Activated naive CD4-positive, alpha-beta T cell treated with anti-CD3 and anti-CD28 coated beads, Interleukin-2, amount 10 ng/mL, durations not matched to agents 7 days and 5 days (primary cell): ENCODE results near the gene CDAN1.

Source experiments
- CTCF ChIA-PET: fragments of 350-600 bp; sonication (Branson Sonifier 250); formaldehyde crosslinking; loops from one replicate; lab custom pipeline; 2021; ENCODE audit warnings: antibody characterized with exemption; lab: Charles Lee
- DNase-seq: peaks from one replicate; pipeline ENCODE4 v3.0.0-alpha.2; 2020
- H3K27ac Mint-ChIP-seq: one replicate; pipeline ENCODE4 v1.8.0; 2021; ENCODE audit warnings: mild to moderate bottlenecking, moderate library complexity, mixed read lengths
- H3K27me3 Mint-ChIP-seq: one replicate; pipeline ENCODE4 v1.8.0; 2021; ENCODE audit warnings: mild to moderate bottlenecking, mixed read lengths
- H3K36me3 Mint-ChIP-seq: one replicate; pipeline ENCODE4 v1.8.0; 2021; ENCODE audit warnings: mixed read lengths
- H3K4me1 Mint-ChIP-seq: one replicate; pipeline ENCODE4 v1.8.0; 2021; ENCODE audit warnings: mixed read lengths
- H3K4me3 Mint-ChIP-seq: one replicate; pipeline ENCODE4 v1.8.0; 2021; ENCODE audit warnings: mild to moderate bottlenecking, moderate library complexity, mixed read lengths
- H3K9me3 Mint-ChIP-seq: one replicate; pipeline ENCODE4 v1.8.0; 2021; ENCODE audit warnings: mixed read lengths

Gene CDAN1

DNA sequence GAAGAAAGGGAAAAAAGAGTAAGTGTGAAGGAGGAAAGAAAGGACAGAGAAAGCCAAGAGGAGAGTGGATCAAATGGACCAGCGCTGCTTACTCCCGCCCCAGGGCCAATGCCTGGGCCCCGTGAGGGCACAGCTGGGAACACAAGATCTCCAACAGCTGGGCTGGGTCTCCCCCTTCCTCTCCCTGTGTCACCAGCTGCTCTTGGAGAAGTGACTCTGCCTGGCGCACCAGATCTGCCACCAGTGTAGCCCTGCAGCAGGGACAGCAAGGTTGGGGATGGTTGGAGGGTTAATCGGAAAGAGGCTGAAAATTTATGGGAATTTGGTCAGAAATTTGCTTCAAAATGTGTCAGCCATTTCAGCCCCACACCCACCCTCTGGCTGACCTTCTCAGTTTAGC, 8.4 kb downstream of the CDAN1 start:
- no peaks in the 10 kb centered on the region for H3K9me3 Mint-ChIP-seq
- H3K27ac Mint-ChIP-seq: no peak overlapping the region
- H3K4me3 Mint-ChIP-seq: no peak overlapping the region
- peaks cover 53% of the 10 kb centered on the region for H3K36me3 Mint-ChIP-seq
- no peaks in the 10 kb centered on the region for H3K4me1 Mint-ChIP-seq
- CTCF ChIA-PET: no interaction called here
- DNase-seq: no peak
- no peaks in the 10 kb centered on the region for H3K27me3 Mint-ChIP-seq

DNA sequence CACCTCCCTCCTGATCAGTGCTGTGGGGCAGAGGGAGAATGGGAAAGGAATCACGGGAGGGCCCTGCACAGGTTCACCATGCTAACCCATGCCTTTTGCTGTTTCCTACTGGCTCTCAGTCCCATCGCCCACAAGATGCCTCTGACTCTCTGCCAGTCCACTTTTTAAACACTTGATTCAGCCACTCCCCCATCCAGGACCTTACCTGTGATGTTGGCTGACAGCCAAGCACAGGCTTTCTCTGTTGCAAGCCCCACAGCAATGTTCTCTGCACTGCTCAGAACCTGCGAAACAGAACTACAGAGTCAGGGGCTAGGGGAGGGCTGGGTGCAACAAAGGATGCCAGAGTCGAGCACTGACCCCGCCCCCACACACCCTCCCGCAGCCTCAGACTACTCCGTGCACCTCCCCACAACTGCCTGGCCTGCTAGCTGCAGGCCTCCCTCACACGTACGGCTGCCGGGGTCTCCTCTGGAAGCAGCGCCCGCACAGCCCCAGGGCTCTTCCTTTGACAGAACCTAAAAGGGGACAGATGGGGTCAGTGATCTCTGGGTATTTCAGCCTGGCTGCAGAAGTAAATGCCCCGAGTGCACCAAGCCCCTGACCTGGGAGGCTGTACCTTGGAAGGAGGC, 9.1 kb downstream of the CDAN1 start:
- CTCF ChIA-PET: no interaction called here
- no peak for DNase-seq
- Mint-ChIP-seq H3K27me3 (no peaks in the 10 kb centered on the region), H3K9me3 (no peaks in the 10 kb centered on the region), H3K36me3 (peaks cover 51% of the 10 kb centered on the region), H3K4me1 (no peaks in the 10 kb centered on the region), H3K27ac (no peak overlapping the region), H3K4me3 (no peak overlapping the region)

DNA sequence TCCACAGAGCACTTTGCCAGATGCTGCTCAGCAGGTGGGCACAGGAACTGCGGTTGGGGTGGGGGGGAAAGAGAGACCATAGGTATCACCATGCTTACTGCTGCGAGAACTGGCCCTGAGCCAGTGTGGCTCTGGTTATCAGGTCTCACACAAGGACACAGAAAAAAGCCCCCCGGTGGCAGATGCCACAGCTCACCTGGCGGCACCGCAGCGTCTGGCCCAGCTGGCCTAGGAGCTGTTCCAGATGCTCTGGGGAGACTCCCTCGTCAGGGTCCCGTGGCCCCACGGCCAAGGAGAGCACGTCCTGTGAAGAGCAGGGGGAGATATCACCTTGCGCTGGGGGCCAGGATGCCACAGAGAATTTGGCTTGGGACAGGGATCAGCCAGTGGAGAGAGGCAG, 10.8 kb downstream of the CDAN1 start:
- Mint-ChIP-seq H3K36me3 (peaks cover 36% of the 10 kb centered on the region), H3K4me3 (no peak overlapping the region), H3K27me3 (no peaks in the 10 kb centered on the region), H3K4me1 (no peaks in the 10 kb centered on the region), H3K9me3 (no peaks in the 10 kb centered on the region), H3K27ac (no peak overlapping the region)
- no peak for DNase-seq
- CTCF ChIA-PET: no interaction called here

DNA sequence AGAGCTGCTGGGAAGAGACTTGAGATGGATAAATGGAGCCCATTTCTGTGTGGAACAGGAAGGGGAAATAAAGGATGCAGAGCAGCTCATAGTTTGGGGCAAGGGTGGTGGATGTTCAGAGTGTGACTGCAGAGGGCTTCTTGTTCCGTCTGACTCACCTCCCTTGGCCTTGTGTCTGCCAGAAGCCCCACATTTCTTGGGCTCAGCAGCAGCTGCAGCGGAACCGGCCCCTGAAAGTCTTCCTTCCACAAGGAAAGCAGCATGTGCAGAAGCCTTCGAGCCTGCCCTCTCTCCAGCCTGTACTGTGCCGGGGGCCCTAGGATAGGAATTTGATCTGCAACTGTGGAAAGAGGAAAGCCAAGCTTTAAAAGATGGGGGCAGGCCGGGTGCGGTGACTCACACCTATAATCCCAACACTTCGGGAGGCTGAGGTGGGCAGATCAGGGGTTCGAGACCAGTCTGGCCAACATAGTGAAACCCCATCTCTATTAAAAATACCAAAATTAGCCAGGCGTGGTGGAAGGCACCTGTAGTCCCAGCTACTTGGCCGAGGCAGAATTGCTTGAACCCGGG, 11.5 kb downstream of the CDAN1 start:
- Mint-ChIP-seq H3K27me3 (no peaks in the 10 kb centered on the region), H3K27ac (no peak overlapping the region), H3K36me3 (peaks cover 37% of the 10 kb centered on the region), H3K9me3 (no peaks in the 10 kb centered on the region), H3K4me1 (no peaks in the 10 kb centered on the region), H3K4me3 (no peak overlapping the region)
- DNase-seq: no peak
- CTCF ChIA-PET: interaction anchor here (0.9 kb wide), 1 partner anchor 479 kb away, joined by 3 read pairs; no protein-coding TSS in a partner anchor

DNA sequence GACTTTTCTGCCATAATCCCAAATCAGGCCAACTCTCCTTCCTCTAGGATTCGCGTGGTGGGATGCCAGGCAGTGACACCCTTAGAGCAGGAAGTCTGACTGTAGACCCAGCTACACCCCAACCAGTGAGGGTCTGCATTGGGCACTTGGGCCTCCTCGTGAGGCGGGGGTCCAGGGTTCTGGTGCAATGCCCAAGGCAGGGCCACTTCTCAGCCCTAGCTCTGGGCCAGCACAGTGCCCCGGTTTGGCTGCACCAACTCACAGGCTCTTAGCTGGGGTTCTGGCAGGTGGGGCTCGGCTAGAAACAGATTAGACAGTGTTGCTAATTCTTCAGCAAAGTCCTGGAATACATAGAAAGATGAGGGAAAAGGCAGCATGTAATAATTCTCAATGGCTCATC, 12.7 kb downstream of the CDAN1 start:
- CTCF ChIA-PET: interaction anchor here (1.4 to 1.5 kb wide), 2 partner anchors 9 to 202 kb away, joined by 3 to 4 read pairs; no protein-coding TSS in a partner anchor
- Mint-ChIP-seq H3K27ac (no peak overlapping the region), H3K9me3 (no peaks in the 10 kb centered on the region), H3K4me3 (no peak overlapping the region), H3K4me1 (no peaks in the 10 kb centered on the region), H3K27me3 (no peaks in the 10 kb centered on the region), H3K36me3 (peaks cover 37% of the 10 kb centered on the region)
- DNase-seq: no peak

DNA sequence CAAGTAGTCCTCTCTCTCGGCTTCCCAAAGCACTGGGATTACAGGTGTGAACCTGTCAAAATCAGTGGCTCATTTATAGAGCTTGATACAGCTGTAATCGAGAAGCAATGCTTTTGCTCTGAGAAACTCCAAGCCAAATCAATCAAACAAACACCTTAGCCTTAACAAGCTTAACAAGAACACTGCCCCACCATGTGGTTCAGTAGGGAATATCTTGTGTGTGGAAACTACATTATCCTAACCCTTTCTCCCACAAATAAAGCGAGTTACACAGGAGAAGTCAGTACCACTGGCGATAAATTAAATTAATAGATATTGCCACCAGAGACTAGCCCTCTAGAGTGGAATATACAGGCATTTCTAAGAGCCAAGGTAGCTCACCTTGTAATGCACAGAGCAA, 13.9 kb downstream of the CDAN1 start:
- Mint-ChIP-seq H3K27me3 (no peaks in the 10 kb centered on the region), H3K36me3 (peaks cover 41% of the 10 kb centered on the region), H3K9me3 (no peaks in the 10 kb centered on the region), H3K27ac (no peak overlapping the region), H3K4me3 (no peak overlapping the region), H3K4me1 (no peaks in the 10 kb centered on the region)
- CTCF ChIA-PET: interaction anchor here (0.9 to 1.5 kb wide), 3 partner anchors 11 to 204 kb away, joined by 3 to 4 read pairs (median 3); no protein-coding TSS in a partner anchor
- no peak for DNase-seq

DNA sequence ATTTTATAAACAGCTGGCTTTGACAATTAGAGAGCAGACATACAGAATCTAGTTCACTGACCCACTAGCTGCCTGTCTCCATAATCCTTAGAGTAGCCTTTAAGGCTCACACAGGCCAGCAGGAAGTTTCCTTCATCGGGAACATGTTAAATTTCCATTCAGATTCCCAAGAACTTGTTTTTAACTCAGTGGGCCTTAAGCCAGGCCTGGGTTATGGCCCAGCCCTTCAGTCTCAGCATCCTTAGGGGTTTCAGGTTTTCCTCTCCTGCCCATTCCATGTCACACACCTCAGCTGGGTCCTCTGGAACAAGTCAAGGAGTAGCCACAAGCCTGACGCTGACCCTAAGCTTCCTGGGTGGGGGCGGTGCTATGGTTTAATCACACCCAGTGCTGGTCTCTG, 15.0 kb downstream of the CDAN1 start:
- H3K27ac Mint-ChIP-seq: no peak overlapping the region
- DNase-seq: no peak
- CTCF ChIA-PET: interaction anchor here (0.6 kb wide), 1 partner anchor 1043 kb away, joined by 3 read pairs; no protein-coding TSS in a partner anchor
- no peak overlapping the region for H3K4me3 Mint-ChIP-seq
- no peaks in the 10 kb centered on the region for H3K4me1 Mint-ChIP-seq
- H3K9me3 Mint-ChIP-seq: no peaks in the 10 kb centered on the region
- peaks cover 35% of the 10 kb centered on the region for H3K36me3 Mint-ChIP-seq
- H3K27me3 Mint-ChIP-seq: no peaks in the 10 kb centered on the region

DNA sequence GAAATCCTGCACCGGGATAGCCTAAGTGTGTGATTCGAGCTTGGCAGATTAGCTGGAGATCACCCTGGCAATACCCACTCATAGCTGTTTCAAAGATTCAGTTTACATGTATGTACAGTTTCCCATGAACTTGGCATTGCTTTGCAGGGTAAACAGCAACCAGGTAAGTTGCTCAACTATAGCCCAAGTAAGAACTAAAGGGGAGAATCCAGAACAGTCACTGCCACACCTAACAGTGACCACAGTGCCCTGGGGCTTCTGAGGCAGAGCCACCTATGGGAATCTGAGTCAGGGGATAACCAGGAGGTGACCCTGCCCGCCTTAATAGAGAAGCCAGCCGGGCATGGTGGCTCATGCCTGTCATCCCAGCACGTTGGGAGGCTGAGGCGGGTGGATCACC, 15.9 kb downstream of the CDAN1 start:
- Mint-ChIP-seq H3K27ac (no peak overlapping the region), H3K4me3 (no peak overlapping the region), H3K27me3 (no peaks in the 10 kb centered on the region), H3K9me3 (no peaks in the 10 kb centered on the region), H3K4me1 (no peaks in the 10 kb centered on the region), H3K36me3 (peaks cover 30% of the 10 kb centered on the region)
- DNase-seq: no peak
- CTCF ChIA-PET: no interaction called here

DNA sequence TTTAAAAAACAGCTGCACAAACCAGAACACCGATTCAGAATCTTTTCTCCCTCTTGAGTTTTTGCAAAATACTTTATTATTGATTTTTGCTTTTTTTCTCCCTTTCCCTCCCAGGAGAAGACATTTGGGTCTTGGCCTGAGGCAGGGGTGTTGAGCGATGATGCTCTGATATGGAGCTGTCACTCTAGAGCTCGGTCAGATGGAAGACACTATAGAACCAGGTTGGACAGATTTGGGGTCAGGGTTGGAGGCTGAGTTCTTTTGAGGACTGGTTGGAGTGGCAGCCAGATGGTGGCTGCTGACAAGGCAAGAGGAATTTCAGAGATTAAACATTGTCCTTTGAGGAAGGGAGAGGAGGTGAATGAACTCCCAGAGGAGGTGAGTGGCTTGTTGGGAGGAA, 16.9 kb downstream of the CDAN1 start:
- H3K4me1 Mint-ChIP-seq: no peaks in the 10 kb centered on the region
- no peak overlapping the region for H3K27ac Mint-ChIP-seq
- no peaks in the 10 kb centered on the region for H3K27me3 Mint-ChIP-seq
- CTCF ChIA-PET: no interaction called here
- no peak for DNase-seq
- H3K36me3 Mint-ChIP-seq: peaks cover 25% of the 10 kb centered on the region
- H3K9me3 Mint-ChIP-seq: no peaks in the 10 kb centered on the region
- no peak overlapping the region for H3K4me3 Mint-ChIP-seq

DNA sequence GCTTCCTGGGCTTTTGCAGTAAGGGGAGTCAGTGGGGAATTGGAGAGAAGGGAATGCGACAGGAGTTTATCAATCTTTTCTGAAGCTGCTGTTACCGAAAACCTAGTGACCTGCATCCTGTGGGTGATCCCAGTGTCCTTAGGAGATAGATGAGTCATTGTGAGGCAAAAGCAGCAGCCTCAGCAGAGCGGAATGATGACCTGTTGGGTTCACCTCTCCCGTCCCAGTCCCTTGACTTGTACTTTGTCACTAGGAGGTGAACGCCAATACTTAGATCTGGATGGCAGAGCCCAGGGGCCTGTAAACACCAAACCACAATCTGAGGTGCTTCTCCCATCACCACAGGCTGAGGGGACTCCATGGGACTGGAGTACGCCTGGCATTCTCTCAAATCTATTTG, 17.9 kb downstream of the CDAN1 start:
- H3K4me3 Mint-ChIP-seq: no peak overlapping the region
- H3K4me1 Mint-ChIP-seq: no peaks in the 10 kb centered on the region
- peaks cover 19% of the 10 kb centered on the region for H3K36me3 Mint-ChIP-seq
- H3K27me3 Mint-ChIP-seq: no peaks in the 10 kb centered on the region
- no peak for DNase-seq
- H3K9me3 Mint-ChIP-seq: no peaks in the 10 kb centered on the region
- CTCF ChIA-PET: no interaction called here
- no peak overlapping the region for H3K27ac Mint-ChIP-seq

DNA sequence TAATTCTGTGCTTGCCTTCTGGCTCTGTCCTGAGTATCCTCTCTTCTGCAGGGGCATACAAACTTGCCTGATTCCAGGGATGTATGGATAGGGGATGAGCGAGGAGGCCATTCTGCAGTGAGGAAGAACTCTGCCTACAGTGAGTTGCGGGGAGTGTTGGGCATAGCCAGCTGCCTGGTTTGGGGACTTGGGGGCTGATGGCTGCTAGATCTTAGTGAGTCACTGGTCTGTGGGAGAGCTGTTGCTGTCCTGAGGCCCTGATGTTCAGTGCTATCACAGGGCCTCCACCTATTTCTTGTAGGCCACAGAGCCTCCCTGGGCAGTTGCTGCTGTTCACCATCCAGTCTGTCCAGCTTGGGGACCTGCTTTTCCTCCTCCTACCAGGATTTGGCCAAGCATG, 20.3 kb downstream of the CDAN1 start:
- no peaks in the 10 kb centered on the region for H3K27me3 Mint-ChIP-seq
- CTCF ChIA-PET: interaction anchor here (0.6 to 1.1 kb wide), 2 partner anchors 210 to 250 kb away, joined by 3 read pairs; no protein-coding TSS in a partner anchor
- H3K27ac Mint-ChIP-seq: no peak overlapping the region
- H3K4me3 Mint-ChIP-seq: no peak overlapping the region
- H3K4me1 Mint-ChIP-seq: no peaks in the 10 kb centered on the region
- no peaks in the 10 kb centered on the region for H3K9me3 Mint-ChIP-seq
- DNase-seq: no peak
- H3K36me3 Mint-ChIP-seq: peaks cover 19% of the 10 kb centered on the region

DNA sequence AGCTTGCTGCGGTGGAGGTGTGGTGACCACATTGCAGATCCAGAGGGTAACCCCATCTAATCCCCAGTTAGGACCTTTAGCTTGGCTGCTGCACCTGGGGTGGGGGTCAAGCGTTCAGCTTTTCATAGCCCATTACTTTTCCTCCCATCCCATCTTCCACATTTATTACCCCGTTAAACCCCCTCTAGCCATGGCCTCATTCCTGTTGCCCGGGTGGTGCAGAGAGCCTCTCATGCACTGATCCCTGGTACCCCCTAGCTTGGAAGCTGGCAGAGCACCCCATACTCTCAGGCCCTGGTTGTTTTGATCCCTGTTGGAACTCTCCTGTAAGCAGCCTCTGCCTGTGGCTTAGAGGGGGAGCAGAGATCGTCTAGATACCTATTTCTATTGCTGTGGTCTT, 20.8 kb downstream of the CDAN1 start:
- no peak for DNase-seq
- Mint-ChIP-seq H3K4me1 (no peaks in the 10 kb centered on the region), H3K4me3 (no peak overlapping the region), H3K27ac (no peak overlapping the region), H3K36me3 (peaks cover 19% of the 10 kb centered on the region), H3K27me3 (no peaks in the 10 kb centered on the region), H3K9me3 (no peaks in the 10 kb centered on the region)
- CTCF ChIA-PET: interaction anchor here (0.6 to 0.9 kb wide), 2 partner anchors 10 to 250 kb away, joined by 3 to 4 read pairs; no protein-coding TSS in a partner anchor

DNA sequence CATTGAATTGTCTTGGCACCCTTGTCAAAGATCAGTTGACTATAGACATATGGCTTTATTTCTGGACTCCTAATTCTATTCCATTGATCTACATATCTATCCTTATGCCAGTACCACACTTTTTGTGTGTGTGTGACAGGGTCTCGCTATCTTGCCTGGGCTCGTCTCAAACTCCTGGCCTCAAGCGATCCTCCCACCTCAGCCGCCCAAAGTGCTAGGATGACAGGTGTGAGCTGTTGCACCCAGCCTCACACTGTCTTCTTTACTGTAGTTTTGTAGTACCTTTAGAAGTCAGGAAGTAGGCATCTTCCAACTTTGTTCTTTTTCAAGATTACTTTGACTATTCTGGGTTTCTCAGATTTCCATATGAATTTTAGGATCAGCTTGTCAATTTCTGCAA, 24.3 kb downstream of the CDAN1 start:
- no peak for DNase-seq
- Mint-ChIP-seq H3K4me1 (peaks cover 5% of the 10 kb centered on the region), H3K9me3 (no peaks in the 10 kb centered on the region), H3K4me3 (no peak overlapping the region), H3K27me3 (no peaks in the 10 kb centered on the region), H3K36me3 (no peaks in the 10 kb centered on the region), H3K27ac (no peak overlapping the region)
- CTCF ChIA-PET: interaction anchor here (0.6 kb wide), 1 partner anchor 11 kb away, joined by 3 read pairs; no protein-coding TSS in a partner anchor

DNA sequence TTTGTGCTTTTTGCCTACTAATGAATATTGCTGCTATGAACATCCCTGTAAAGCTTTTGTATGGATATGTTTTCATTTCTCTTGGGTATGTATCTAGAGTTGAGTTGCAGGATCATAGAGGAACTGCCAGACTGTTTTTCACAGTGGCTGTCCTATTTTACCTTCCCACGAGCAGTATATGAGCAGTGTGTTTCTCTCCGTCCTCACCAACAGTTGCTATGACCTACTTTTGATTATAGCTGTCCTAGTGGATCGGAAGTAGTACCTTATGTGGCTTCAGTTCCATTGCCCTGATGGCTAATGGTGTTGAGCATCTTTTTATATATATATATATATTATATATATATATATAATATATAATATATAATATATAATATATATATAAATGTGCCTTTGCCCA, 25.2 kb downstream of the CDAN1 start:
- no peak overlapping the region for H3K4me3 Mint-ChIP-seq
- no peaks in the 10 kb centered on the region for H3K36me3 Mint-ChIP-seq
- CTCF ChIA-PET: no interaction called here
- no peak overlapping the region for H3K27ac Mint-ChIP-seq
- H3K27me3 Mint-ChIP-seq: no peaks in the 10 kb centered on the region
- peaks cover 5% of the 10 kb centered on the region for H3K4me1 Mint-ChIP-seq
- no peaks in the 10 kb centered on the region for H3K9me3 Mint-ChIP-seq
- no peak for DNase-seq

DNA sequence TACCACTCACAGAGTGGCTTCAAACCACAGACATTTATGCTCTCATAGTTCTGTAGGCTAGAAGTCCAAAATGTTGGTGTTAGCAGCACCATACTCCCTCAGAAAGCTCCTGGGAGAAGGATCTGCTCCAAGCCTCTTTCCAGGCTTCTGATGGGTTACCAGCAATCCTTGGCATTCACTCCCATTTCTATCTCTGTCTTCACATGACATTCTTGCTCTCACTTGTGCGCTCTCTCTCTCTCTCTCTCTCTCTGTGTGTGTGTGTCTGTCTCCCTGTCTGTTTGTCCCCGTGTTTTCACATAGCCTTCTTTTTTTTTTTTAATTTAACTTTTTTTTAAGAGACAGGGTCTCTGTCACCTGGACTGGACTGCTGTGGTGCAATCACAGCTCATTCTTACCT, 26.3 kb downstream of the CDAN1 start:
- Mint-ChIP-seq H3K27ac (no peak overlapping the region), H3K36me3 (no peaks in the 10 kb centered on the region), H3K27me3 (no peaks in the 10 kb centered on the region), H3K4me1 (peaks cover 5% of the 10 kb centered on the region), H3K9me3 (no peaks in the 10 kb centered on the region), H3K4me3 (no peak overlapping the region)
- CTCF ChIA-PET: no interaction called here
- DNase-seq: no peak
